Measurements from ENCODE around the gene NEB. TPM values are rescaled to one million over a fixed set of nuclear protein-coding genes. Genes with fewer than 3 reads are reported as not detected.

The NEB gene
- total and polyA plus RNA-seq, 10 donors = 0.96 to 6.2 (median 2.4) TPM

GRCh38 chr2:151518802-151519201 lies 215.5 kb downstream of the NEB start:
- H3K36me3 ChIP-seq = no peaks in the 10 kb centered on the region
- H3K27ac ChIP-seq = no peak overlapping the region
- DNase-seq = no peak
- TF ChIP-seq CTCF (IDR thresholded peaks at IDR 0.05 in 8 of 11, conservative IDR thresholded peaks at IDR 0.05 in 3 of 11) = no peak
- no peak for TF ChIP-seq POLR2AphosphoS5 (IDR thresholded peaks at IDR 0.05)
- TF ChIP-seq POLR2A (IDR thresholded peaks at IDR 0.05) = no peak
- H3K4me1 ChIP-seq = no peaks in the 10 kb centered on the region
- intact Hi-C loops (cut with DNase I; ENCODE audit: low total_unique reads) = no loop called here
- no peak overlapping the region for H3K4me3 ChIP-seq
- H3K9me3 ChIP-seq = no peaks in the 10 kb centered on the region
- 89 to 92% (median 91%) methylated on average over 3 of the region's 3 CpGs for WGBS, 5 donors
- no peaks in the 10 kb centered on the region for H3K27me3 ChIP-seq (replicated peaks in 1 of 7)

DNA sequence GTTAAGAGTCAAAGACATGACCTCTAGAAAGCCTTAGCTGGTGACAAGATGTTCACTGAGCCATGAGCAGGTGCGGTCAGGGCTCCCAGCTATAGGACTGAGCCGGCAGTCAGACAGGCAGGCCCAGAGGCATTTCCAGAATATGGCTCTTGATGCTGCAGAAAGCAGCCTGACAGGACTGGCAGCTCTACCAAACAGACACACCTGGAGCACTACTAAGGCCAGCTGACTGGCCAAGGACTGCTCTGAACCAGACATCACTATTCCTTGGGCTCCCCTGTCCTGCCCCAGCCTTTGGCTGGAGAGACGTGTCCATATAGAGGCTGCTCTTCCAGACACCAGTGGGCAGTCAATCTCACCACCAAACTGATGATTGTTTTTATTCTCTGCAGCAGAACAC lies 225.8 kb downstream of the NEB start:
- Histone ChIP-seq H3K9me3 (no peaks in the 10 kb centered on the region), H3K4me3 (no peak overlapping the region), H3K27me3 (replicated peaks in 1 of 7) (no peaks in the 10 kb centered on the region), H3K4me1 (no peaks in the 10 kb centered on the region), H3K27ac (no peak overlapping the region), H3K36me3 (peaks cover 0 to 22% (median 0%) of the 10 kb centered on the region in 6 donors)
- TF ChIP-seq CTCF (IDR thresholded peaks at IDR 0.05 in 8 of 11, conservative IDR thresholded peaks at IDR 0.05 in 3 of 11) = no peak
- no peak for TF ChIP-seq POLR2A (IDR thresholded peaks at IDR 0.05)
- 92 to 100% (median 98%) methylated on average over 3 of the region's 3 CpGs for WGBS, 5 donors
- no peak for DNase-seq
- intact Hi-C loops (cut with DNase I; ENCODE audit: low total_unique reads) = no loop called here

DNA sequence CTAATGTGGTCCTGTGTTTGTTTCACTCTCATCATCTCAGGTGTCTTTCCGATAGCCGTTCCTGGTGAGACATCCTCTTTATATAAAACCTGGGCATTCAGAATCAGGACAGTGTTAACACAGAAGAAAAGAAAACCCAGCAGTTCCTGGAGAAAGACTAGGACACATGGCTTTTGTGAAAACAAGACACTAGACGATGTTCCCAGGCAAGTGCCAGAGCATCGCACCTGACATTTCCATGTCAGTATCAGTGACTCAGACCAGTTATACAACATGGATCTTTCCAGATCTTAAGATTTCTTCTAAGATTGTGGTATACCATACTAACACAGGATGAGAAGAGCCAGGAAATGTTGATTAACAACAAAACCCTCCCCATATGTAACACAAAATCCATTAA lies 228.1 kb downstream of the NEB start:
- intact Hi-C loops (cut with DNase I; ENCODE audit: low total_unique reads) = no loop called here
- Histone ChIP-seq H3K4me3 (no peak overlapping the region), H3K27ac (no peak overlapping the region), H3K4me1 (no peaks in the 10 kb centered on the region), H3K27me3 (replicated peaks in 1 of 7) (no peaks in the 10 kb centered on the region), H3K9me3 (no peaks in the 10 kb centered on the region), H3K36me3 (peaks cover 0 to 18% (median 0%) of the 10 kb centered on the region in 6 donors)
- no peak for DNase-seq
- TF ChIP-seq CTCF (IDR thresholded peaks at IDR 0.05 in 8 of 11, conservative IDR thresholded peaks at IDR 0.05 in 3 of 11) = no peak
- WGBS, 5 donors = 94 to 98% (median 98%) methylated on average over 4 of the region's 4 CpGs

- Histone ChIP-seq H3K4me1 (no peaks in the 10 kb centered on the region), H3K27ac (no peak overlapping the region), H3K4me3 (no peak overlapping the region), H3K36me3 (no peaks in the 10 kb centered on the region), H3K9me3 (no peaks in the 10 kb centered on the region), H3K27me3 (replicated peaks in 1 of 7) (no peaks in the 10 kb centered on the region)
- 87 to 100% (median 96%) methylated on average over 1 of the region's 1 CpG for WGBS, 5 donors
- intact Hi-C loops (cut with DNase I; ENCODE audit: low total_unique reads) = no loop called here
- TF ChIP-seq CTCF (IDR thresholded peaks at IDR 0.05 in 8 of 11, conservative IDR thresholded peaks at IDR 0.05 in 3 of 11) (no peak), POLR2A (IDR thresholded peaks at IDR 0.05) (no peak), POLR2AphosphoS5 (IDR thresholded peaks at IDR 0.05) (no peak)
- no peak for DNase-seq
Measured at GRCh38 chr2:151498178-151498577, 236.1 kb downstream of the NEB start.

Data from spleen (tissue), 11 donors.